PC-9 (cell line): ENCODE measurements around the gene GRWD1. TPM values are rescaled to one million over a fixed set of nuclear protein-coding genes. Genes with fewer than 3 reads are reported as not detected.

Experiments
- BruUV-seq: library from RNA; stranded (reverse); fragments of 400-500 nt; replicated peaks from 2 replicates; lab custom pipeline; 2021; lab: Mats Ljungman, UMichigan
- CTCF ChIA-PET: fragments of 300-600 bp; sonication (Branson Sonifier 250); formaldehyde crosslinking; loops from one replicate; lab custom pipeline; 2022; ENCODE audit warnings: antibody characterized with exemption; lab: Charles Lee
- POLR2A ChIA-PET: fragments of 300-600 bp; sonication (Branson Sonifier 250); formaldehyde crosslinking; loops from one replicate; lab custom pipeline; 2022; ENCODE audit warnings: antibody characterized with exemption; ENCODE audit not compliant: unreplicated experiment; lab: Charles Lee
- DNase-seq, 2 experiments: peaks; one replicate each; pipeline versions ENCODE4 v3.0.0 to v3.0.0-alpha.2; 2015 to 2022; ENCODE audit warnings: mixed read lengths in 1 of 2
- H2AFZ ChIP-seq: fragments of 200-600 bp; sonication (generic); 2 replicates; pipeline ENCODE4 v1.8.1; 2017; ENCODE audit warnings: antibody characterized with exemption
- H3F3A ChIP-seq: fragments of 200-600 bp; sonication (generic); 2 replicates; pipeline ENCODE4 v1.8.1; 2017; ENCODE audit warnings: antibody characterized with exemption, mild to moderate bottlenecking, low read depth; ENCODE audit not compliant: insufficient read depth
- H3K27ac ChIP-seq: fragments of 200-600 bp; sonication (generic); 2 replicates; pipeline ENCODE4 v1.6.1; 2016; ENCODE audit warnings: mixed run types
- H3K27me3 ChIP-seq: fragments of 200-600 bp; sonication (generic); 2 replicates; pipeline ENCODE4 v1.6.1; 2016; ENCODE audit warnings: low read depth, mixed run types; ENCODE audit not compliant: insufficient read depth
- H3K36me3 ChIP-seq: fragments of 200-600 bp; sonication (generic); 2 replicates; pipeline ENCODE4 v1.6.1; 2016; ENCODE audit warnings: low read depth, mixed run types
- H3K4me1 ChIP-seq: fragments of 200-600 bp; sonication (generic); replicated peaks from 2 replicates; pipeline ENCODE4 v1.6.1; 2016; ENCODE audit warnings: mixed run types; ENCODE audit not compliant: insufficient read depth
- H3K4me2 ChIP-seq: fragments of 200-600 bp; sonication (generic); 2 replicates; pipeline ENCODE4 v1.6.1; 2017; ENCODE audit warnings: mixed run types
- H3K4me3 ChIP-seq: fragments of 200-600 bp; sonication (generic); 2 replicates; pipeline ENCODE4 v1.6.1; 2016; ENCODE audit warnings: mixed run types
- H3K79me2 ChIP-seq: fragments of 200-600 bp; sonication (generic); 2 replicates; pipeline ENCODE4 v1.6.1; 2017; ENCODE audit warnings: low read depth, mixed run types
- H3K9me2 ChIP-seq: fragments of 200-600 bp; sonication (generic); 2 replicates; pipeline ENCODE4 v1.8.1; 2017; ENCODE audit warnings: mild to moderate bottlenecking; ENCODE audit not compliant: insufficient read depth
- H3K9me3 ChIP-seq: fragments of 200-600 bp; sonication (generic); 2 replicates; pipeline ENCODE4 v1.8.1; 2016; ENCODE audit warnings: low read depth; ENCODE audit not compliant: insufficient read depth
- H4K20me1 ChIP-seq: fragments of 200-600 bp; sonication (generic); 2 replicates; pipeline ENCODE4 v1.8.1; 2017; ENCODE audit not compliant: insufficient read depth
- EZH2 ChIP-seq: fragments of 200-600 bp; sonication (generic); IDR thresholded peaks from 2 replicates; pipeline ENCODE4 v1.8.0; 2017; ENCODE audit warnings: antibody characterized with exemption, low read depth
- intact Hi-C: fragments of 100-400 bp; cut with micrococcal nuclease; formaldehyde crosslinking; loops from one replicate; pipeline ENCODE4 v1.10.0; 2022; ENCODE audit not compliant: unreplicated experiment
- total RNA-seq: library from RNA; stranded (reverse); gene quantifications from 2 replicates; pipeline ENCODE4 v1.2.3, GENCODE V29; 2021
- TF ChIP-seq, protein P1 (sequence below): fragments of 200-600 bp; sonication (generic); conservative IDR thresholded peaks from 2 replicates; pipeline ENCODE4 v1.6.1; 2017; ENCODE audit warnings: mixed run types, antibody characterized with exemption, mild to moderate bottlenecking, moderate library complexity

The GRWD1 gene
- total RNA-seq, 1 experiment from 2014 or later = 35.5 TPM

DNA sequence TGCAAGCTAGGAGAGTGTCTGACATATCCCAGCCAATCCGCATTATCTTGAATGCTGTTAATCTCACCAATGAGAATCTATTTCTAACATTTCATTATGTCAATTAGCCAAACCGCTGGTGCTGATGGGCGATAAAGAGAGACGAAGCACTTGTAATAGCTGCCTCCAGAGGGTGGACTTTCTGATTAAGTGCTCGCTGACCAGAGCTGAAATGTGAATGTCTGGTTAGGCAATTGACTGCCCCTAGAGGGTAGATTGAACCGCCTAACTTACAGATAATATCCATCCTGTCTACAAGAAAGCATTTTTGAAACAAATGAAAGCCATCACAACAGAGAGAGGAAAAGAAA lies 552 bp upstream of the GRWD1 start:
- Histone ChIP-seq H3K9me2 (no peaks in the 10 kb centered on the region), H3K9me3 (no peaks in the 10 kb centered on the region), H4K20me1 (no peaks in the 10 kb centered on the region; the same call in 1 of the 2 replicates), H3K4me1 (peaks cover 23% of the 10 kb centered on the region; the same call in 1 of the 2 replicates), H3K27me3 (no peaks in the 10 kb centered on the region), H2AFZ (peak overlapping the region; percentile 77; the same call in 1 of the 2 replicates), H3K4me2 (peak overlapping the region; percentile 100), H3K36me3 (peaks cover 24% of the 10 kb centered on the region), H3F3A (peaks cover 33% of the 10 kb centered on the region), H3K4me3 (peak overlapping the region; percentile 92), H3K27ac (peak overlapping the region; percentile 78), H3K79me2 (peaks cover 34% of the 10 kb centered on the region)
- ChIA-PET CTCF (interaction anchor here (0.7 to 1.9 kb wide), 3 partner anchors 45 to 139 kb away, joined by 4 to 7 read pairs (median 4); partner anchors contain the start of gene KDELR1), POLR2A (interaction anchor here (0.6 kb wide), 1 partner anchor 54 kb away, joined by 9 read pairs; the partner anchor contains the start of gene KDELR1)
- TF ChIP-seq, protein P1, sequence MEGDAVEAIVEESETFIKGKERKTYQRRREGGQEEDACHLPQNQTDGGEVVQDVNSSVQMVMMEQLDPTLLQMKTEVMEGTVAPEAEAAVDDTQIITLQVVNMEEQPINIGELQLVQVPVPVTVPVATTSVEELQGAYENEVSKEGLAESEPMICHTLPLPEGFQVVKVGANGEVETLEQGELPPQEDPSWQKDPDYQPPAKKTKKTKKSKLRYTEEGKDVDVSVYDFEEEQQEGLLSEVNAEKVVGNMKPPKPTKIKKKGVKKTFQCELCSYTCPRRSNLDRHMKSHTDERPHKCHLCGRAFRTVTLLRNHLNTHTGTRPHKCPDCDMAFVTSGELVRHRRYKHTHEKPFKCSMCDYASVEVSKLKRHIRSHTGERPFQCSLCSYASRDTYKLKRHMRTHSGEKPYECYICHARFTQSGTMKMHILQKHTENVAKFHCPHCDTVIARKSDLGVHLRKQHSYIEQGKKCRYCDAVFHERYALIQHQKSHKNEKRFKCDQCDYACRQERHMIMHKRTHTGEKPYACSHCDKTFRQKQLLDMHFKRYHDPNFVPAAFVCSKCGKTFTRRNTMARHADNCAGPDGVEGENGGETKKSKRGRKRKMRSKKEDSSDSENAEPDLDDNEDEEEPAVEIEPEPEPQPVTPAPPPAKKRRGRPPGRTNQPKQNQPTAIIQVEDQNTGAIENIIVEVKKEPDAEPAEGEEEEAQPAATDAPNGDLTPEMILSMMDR = peak; percentile 77
- no peak for TF ChIP-seq EZH2
- TSS peak; percentile 73 for BruUV-seq
- peak; percentile 65 to 87 for DNase-seq
- intact Hi-C loops = loop anchor here (1.0 to 2.0 kb wide), 3 partner anchors 24 to 124 kb away; partner anchors contain the start of gene CYTH2

GRCh38 chr19:48446579-48446978 lies 796 bp downstream of the GRWD1 start:
- peaks cover 34% of the 10 kb centered on the region for H3K79me2 ChIP-seq
- H3F3A ChIP-seq = peaks cover 38% of the 10 kb centered on the region
- TF ChIP-seq, protein P1 = no peak
- no peak for TF ChIP-seq EZH2
- H3K4me1 ChIP-seq = peaks cover 26% of the 10 kb centered on the region; the same call in 1 of the 2 replicates
- no peaks in the 10 kb centered on the region for H3K27me3 ChIP-seq
- intact Hi-C loops = no loop called here
- ChIA-PET POLR2A (no interaction called here), CTCF (interaction anchor here (1.9 kb wide), 1 partner anchor 138 kb away, joined by 7 read pairs; no protein-coding TSS in a partner anchor)
- H3K4me3 ChIP-seq = peak overlapping the region; percentile 92
- H2AFZ ChIP-seq = no peak overlapping the region; the same call in 1 of the 2 replicates
- peaks cover 30% of the 10 kb centered on the region for H3K36me3 ChIP-seq
- no peaks in the 10 kb centered on the region; the same call in 1 of the 2 replicates for H4K20me1 ChIP-seq
- DNase-seq = no peak
- peak overlapping the region; percentile 100 for H3K4me2 ChIP-seq
- no peaks in the 10 kb centered on the region for H3K9me2 ChIP-seq
- H3K9me3 ChIP-seq = no peaks in the 10 kb centered on the region
- H3K27ac ChIP-seq = peak overlapping the region; percentile 78
- BruUV-seq = TSS peak; percentile 47

GRCh38 chr19:48448563-48448962 lies 2.8 kb downstream of the GRWD1 start:
- Histone ChIP-seq H4K20me1 (peaks cover 10% of the 10 kb centered on the region), H3K4me3 (no peak overlapping the region), H3K9me3 (no peaks in the 10 kb centered on the region), H3K4me1 (peaks cover 35% of the 10 kb centered on the region; the same call in 1 of the 2 replicates), H2AFZ (no peak overlapping the region), H3K9me2 (no peaks in the 10 kb centered on the region), H3K36me3 (peaks cover 38% of the 10 kb centered on the region), H3K4me2 (no peak overlapping the region), H3K27ac (no peak overlapping the region), H3F3A (peaks cover 43% of the 10 kb centered on the region), H3K79me2 (peaks cover 41% of the 10 kb centered on the region), H3K27me3 (no peaks in the 10 kb centered on the region)
- BruUV-seq = no TSS peak
- CTCF ChIA-PET = interaction anchor here (0.6 kb wide), 1 partner anchor 593 kb away, joined by 3 read pairs; no protein-coding TSS in a partner anchor
- intact Hi-C loops = no loop called here
- TF ChIP-seq, protein P1 = no peak
- no peak for TF ChIP-seq EZH2
- POLR2A ChIA-PET = no interaction called here
- no peak for DNase-seq
